Mesenchymal stem cell (in vitro differentiated cells and primary cell): ENCODE data around the gene FOXA2.

ENCODE experiments used
- DNase-seq: peaks from one replicate; pipeline ENCODE4 v3.0.0-alpha.2; 2013
- H2AFZ ChIP-seq: one replicate; pipeline ENCODE4 v1.6.1; 2013; ENCODE audit warnings: low read depth, mild to moderate bottlenecking, control low read depth, inconsistent platforms, low read length, moderate library complexity
- H2AK5ac ChIP-seq: 2 replicates; pipeline ENCODE4 v1.6.1; 2013; ENCODE audit warnings: low read length, moderate library complexity, mild to moderate bottlenecking, inconsistent platforms; ENCODE audit not compliant: severe bottlenecking
- H2BK120ac ChIP-seq: one replicate; pipeline ENCODE4 v1.6.1; 2013; ENCODE audit warnings: low read depth, mild to moderate bottlenecking, inconsistent platforms, low read length, moderate library complexity
- H2BK12ac ChIP-seq, 2 experiments: one replicate each; pipeline ENCODE4 v1.6.1; 2013; ENCODE audit warnings: inconsistent platforms in 2 of 2, low read length in 2 of 2, mild to moderate bottlenecking in 2 of 2, moderate library complexity in 2 of 2, control low read depth in 1 of 2
- H2BK15ac ChIP-seq: one replicate; pipeline ENCODE4 v1.6.1; 2013; ENCODE audit warnings: mild to moderate bottlenecking, low read depth, inconsistent platforms; ENCODE audit not compliant: poor library complexity, severe bottlenecking
- H2BK5ac ChIP-seq: 2 replicates; pipeline ENCODE4 v1.6.1; 2013; ENCODE audit warnings: low read depth, mild to moderate bottlenecking, low read length, control low read depth, inconsistent platforms; ENCODE audit not compliant: poor library complexity, severe bottlenecking
- H3K14ac ChIP-seq, 2 experiments: one replicate each; pipeline ENCODE4 v1.6.1; 2013; ENCODE audit warnings: inconsistent platforms in 2 of 2, low read length in 2 of 2, control low read depth in 1 of 2, mild to moderate bottlenecking in 1 of 2, moderate library complexity in 1 of 2
- H3K18ac ChIP-seq, 2 experiments: one replicate each; pipeline ENCODE4 v1.6.1; 2013; ENCODE audit warnings: inconsistent platforms in 2 of 2, low read length in 2 of 2, control low read depth in 1 of 2, low read depth in 1 of 2, mild to moderate bottlenecking in 1 of 2
- H3K23ac ChIP-seq, 2 experiments: one replicate each; pipeline ENCODE4 v1.6.1; 2013; ENCODE audit warnings: inconsistent platforms in 2 of 2, low read length in 2 of 2, mild to moderate bottlenecking in 2 of 2, moderate library complexity in 2 of 2, control low read depth in 1 of 2
- H3K27ac ChIP-seq: 2 replicates; pipeline ENCODE4 v1.5.1; 2013; ENCODE audit warnings: mild to moderate bottlenecking, moderate library complexity, low read length, control low read depth, inconsistent platforms; ENCODE audit not compliant: poor library complexity, severe bottlenecking
- H3K27me3 ChIP-seq, 2 experiments: 2 replicates each; pipeline versions ENCODE4 v1.6.1 to v1.7.0; 2013; ENCODE audit warnings: low read length in 2 of 2, mild to moderate bottlenecking in 2 of 2, moderate library complexity in 2 of 2, control low read depth in 1 of 2, inconsistent platforms in 1 of 2; ENCODE audit not compliant: control insufficient read depth in 1 of 2, insufficient read depth in 1 of 2
- H3K36me3 ChIP-seq, 2 experiments: 2 replicates each; pipeline versions ENCODE4 v1.6.1 to v1.7.0; 2013; ENCODE audit warnings: low read length in 2 of 2, control low read depth in 1 of 2, inconsistent platforms in 1 of 2, low read depth in 1 of 2, mild to moderate bottlenecking in 1 of 2; ENCODE audit not compliant: insufficient read depth in 2 of 2, control insufficient read depth in 1 of 2
- H3K4ac ChIP-seq, 2 experiments: one replicate each; pipeline ENCODE4 v1.6.1; 2013; ENCODE audit warnings: inconsistent platforms in 2 of 2, low read length in 2 of 2, mild to moderate bottlenecking in 2 of 2, moderate library complexity in 2 of 2, control low read depth in 1 of 2, low read depth in 1 of 2
- H3K4me1 ChIP-seq: 2 replicates; pipeline ENCODE4 v1.6.1; 2013; ENCODE audit warnings: low read depth, low read length, control low read depth; ENCODE audit not compliant: control insufficient read depth, insufficient read depth
- H3K4me2 ChIP-seq: 2 replicates; pipeline ENCODE4 v1.6.1; 2013; ENCODE audit warnings: low read length, mild to moderate bottlenecking, inconsistent platforms; ENCODE audit not compliant: poor library complexity, severe bottlenecking
- H3K4me3 ChIP-seq, 2 experiments: 2 replicates each; pipeline versions ENCODE4 v1.5.1 to v1.7.0; 2013; ENCODE audit warnings: low read length in 2 of 2, mild to moderate bottlenecking in 2 of 2, control low read depth in 1 of 2, low read depth in 1 of 2; ENCODE audit not compliant: insufficient read depth in 1 of 2
- H3K79me1 ChIP-seq: replicated peaks from 2 replicates; pipeline ENCODE4 v1.6.1; 2013; ENCODE audit warnings: mild to moderate bottlenecking, control low read depth, low read length, inconsistent platforms; ENCODE audit not compliant: poor library complexity, severe bottlenecking
- H3K9ac ChIP-seq: 2 replicates; pipeline ENCODE4 v1.7.0; 2013; ENCODE audit warnings: mild to moderate bottlenecking, low read length, moderate library complexity
- H3K9me3 ChIP-seq: 2 replicates; pipeline ENCODE4 v1.7.0; 2013; ENCODE audit warnings: mild to moderate bottlenecking, low read length; ENCODE audit not compliant: control insufficient read depth
- H4K8ac ChIP-seq: one replicate; pipeline ENCODE4 v1.6.1; 2013; ENCODE audit warnings: inconsistent platforms, mild to moderate bottlenecking, low read length, moderate library complexity
- H4K91ac ChIP-seq: one replicate; pipeline ENCODE4 v1.6.1; 2013; ENCODE audit warnings: mild to moderate bottlenecking, low read length, inconsistent platforms
- WGBS: methylation state at CpG from one replicate; pipeline ENCODE4 v1.1.7; 2013; ENCODE audit warnings: mixed read lengths; 5-methylcytosine and 5-hydroxymethylcytosine counted together

FOXA2 gene

GRCh38 chr20:22626496-22626895 is 42.1 kb upstream of the FOXA2 start:
- no peak overlapping the region for H3K4ac ChIP-seq

DNA sequence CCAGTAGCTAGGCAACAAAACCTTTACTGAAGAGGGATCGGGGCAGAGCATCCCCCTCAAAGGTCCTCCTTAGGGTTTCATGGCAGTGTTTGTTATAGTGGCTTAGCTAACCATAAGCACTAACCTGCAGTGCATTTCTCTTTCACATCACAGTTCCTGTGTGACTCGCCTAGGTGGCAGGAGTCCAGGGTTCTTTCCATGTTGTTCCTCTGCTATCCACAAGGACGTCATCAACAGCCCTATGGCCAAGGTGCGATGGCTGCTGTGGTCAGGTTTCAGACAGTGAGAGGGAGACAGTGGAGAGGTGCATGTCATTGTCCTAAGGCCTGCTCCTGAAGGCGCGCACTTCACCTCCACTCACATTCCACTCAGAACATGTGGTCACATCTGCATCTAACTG is 38.8 kb upstream of the FOXA2 start:
- no peak overlapping the region for H3K14ac ChIP-seq
- no peak overlapping the region for H2BK15ac ChIP-seq
- no peaks in the 10 kb centered on the region for H3K79me1 ChIP-seq
- no peak overlapping the region for H2BK5ac ChIP-seq
- H2BK120ac ChIP-seq: no peak overlapping the region
- no peak overlapping the region for H3K27ac ChIP-seq
- H3K27me3 ChIP-seq: peaks cover 7 to 40% of the 10 kb centered on the region in 2 experiments
- no peak overlapping the region for H3K18ac ChIP-seq
- H3K4me3 ChIP-seq: no peak overlapping the region
- no peak overlapping the region for H3K9ac ChIP-seq
- H4K91ac ChIP-seq: no peak overlapping the region
- no peak overlapping the region for H2AFZ ChIP-seq
- no peaks in the 10 kb centered on the region for H3K4me1 ChIP-seq
- no peak overlapping the region for H3K23ac ChIP-seq
- no peak overlapping the region for H4K8ac ChIP-seq
- H2AK5ac ChIP-seq: no peak overlapping the region
- H3K9me3 ChIP-seq: no peaks in the 10 kb centered on the region
- no peaks in the 10 kb centered on the region for H3K36me3 ChIP-seq
- WGBS: 85% methylated on average over 6 of the region's 6 CpGs
- H3K4me2 ChIP-seq: no peak overlapping the region
- DNase-seq: no peak
- H3K4ac ChIP-seq: no peak overlapping the region
- H2BK12ac ChIP-seq: no peak overlapping the region

More at GRCh38 chr20:22626496-22626895, 42.1 kb upstream of the FOXA2 start:
- no peak overlapping the region for H3K4me3 ChIP-seq
- H3K27ac ChIP-seq: no peak overlapping the region
- H3K14ac ChIP-seq: no peak overlapping the region
- H2BK120ac ChIP-seq: no peak overlapping the region
- H3K4me1 ChIP-seq: no peaks in the 10 kb centered on the region
- H3K9me3 ChIP-seq: no peaks in the 10 kb centered on the region
- no peak overlapping the region for H4K91ac ChIP-seq
- H4K8ac ChIP-seq: no peak overlapping the region
- no peaks in the 10 kb centered on the region for H3K79me1 ChIP-seq
- H3K23ac ChIP-seq: no peak overlapping the region
- no peaks in the 10 kb centered on the region for H3K36me3 ChIP-seq
- WGBS: 100% methylated on average over 1 of the region's 1 CpG
- no peak overlapping the region for H2BK15ac ChIP-seq
- no peak overlapping the region for H2BK5ac ChIP-seq
- no peak overlapping the region for H3K9ac ChIP-seq
- H2AK5ac ChIP-seq: no peak overlapping the region
- no peak overlapping the region for H2BK12ac ChIP-seq
- H3K27me3 ChIP-seq: peaks cover 0 to 24% of the 10 kb centered on the region in 2 experiments
- no peak overlapping the region for H3K18ac ChIP-seq
- H2AFZ ChIP-seq: no peak overlapping the region
- DNase-seq: no peak
- H3K4me2 ChIP-seq: no peak overlapping the region

GRCh38 chr20:22620342-22620741 is 36.0 kb upstream of the FOXA2 start:
- Histone ChIP-seq H3K18ac (no peak overlapping the region), H3K14ac (peak overlapping the region in 1 of 2 experiments; percentile 12), H4K91ac (no peak overlapping the region), H3K23ac (no peak overlapping the region), H2AK5ac (no peak overlapping the region), H2AFZ (no peak overlapping the region), H3K4me2 (no peak overlapping the region), H3K9me3 (no peaks in the 10 kb centered on the region), H2BK15ac (no peak overlapping the region), H3K36me3 (no peaks in the 10 kb centered on the region), H3K27me3 (peaks cover 12 to 38% of the 10 kb centered on the region in 2 experiments), H4K8ac (no peak overlapping the region), H3K27ac (no peak overlapping the region), H3K9ac (no peak overlapping the region), H3K79me1 (no peaks in the 10 kb centered on the region), H3K4me3 (no peak overlapping the region), H2BK120ac (no peak overlapping the region), H3K4ac (no peak overlapping the region), H2BK5ac (no peak overlapping the region), H2BK12ac (no peak overlapping the region), H3K4me1 (no peaks in the 10 kb centered on the region)
- no peak for DNase-seq
- WGBS: 20% methylated on average over 8 of the region's 9 CpGs

DNA sequence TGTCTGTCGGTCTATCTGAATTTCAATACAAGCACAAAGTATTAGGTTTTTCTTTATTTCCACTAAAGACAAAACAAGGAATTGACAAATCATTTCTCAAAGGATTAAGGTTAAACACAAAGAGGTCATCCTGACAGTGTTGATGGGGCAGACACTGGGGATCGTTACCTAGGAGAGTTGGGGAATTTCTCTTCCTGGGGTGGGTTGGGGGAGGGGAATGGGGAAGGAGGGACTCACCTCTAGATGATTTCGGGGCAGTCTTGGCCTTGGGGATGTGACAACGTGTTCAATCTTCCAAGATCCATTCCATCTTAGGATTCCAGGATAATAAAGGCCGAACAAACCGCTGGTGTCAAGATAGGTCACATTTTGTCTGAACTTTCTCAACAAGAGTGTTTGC is 35.4 kb upstream of the FOXA2 start:
- no peak overlapping the region for H3K18ac ChIP-seq
- H2BK15ac ChIP-seq: no peak overlapping the region
- no peak overlapping the region for H4K8ac ChIP-seq
- no peaks in the 10 kb centered on the region for H3K4me1 ChIP-seq
- H3K9ac ChIP-seq: no peak overlapping the region
- H2BK5ac ChIP-seq: no peak overlapping the region
- no peak overlapping the region for H2BK120ac ChIP-seq
- H3K23ac ChIP-seq: no peak overlapping the region
- H3K36me3 ChIP-seq: no peaks in the 10 kb centered on the region
- H3K4me2 ChIP-seq: no peak overlapping the region
- DNase-seq: no peak
- H3K4ac ChIP-seq: no peak overlapping the region
- no peaks in the 10 kb centered on the region for H3K79me1 ChIP-seq
- no peak overlapping the region for H3K27ac ChIP-seq
- no peak overlapping the region for H2AK5ac ChIP-seq
- H2AFZ ChIP-seq: no peak overlapping the region
- H3K27me3 ChIP-seq: peaks cover 12 to 36% of the 10 kb centered on the region in 2 experiments
- no peak overlapping the region for H3K14ac ChIP-seq
- H3K9me3 ChIP-seq: no peaks in the 10 kb centered on the region
- 51% methylated on average over 4 of the region's 6 CpGs for WGBS
- no peak overlapping the region for H3K4me3 ChIP-seq
- no peak overlapping the region for H2BK12ac ChIP-seq
- H4K91ac ChIP-seq: no peak overlapping the region
